DOHH2 (cell line): ENCODE data around the gene GSTT2.

Source experiments
- CTCF ChIP-seq: fragments of 200-600 bp; sonication (generic); IDR thresholded peaks from one replicate; pipeline ENCODE4 v1.5.1; 2014; ENCODE audit warnings: antibody characterized with exemption, mild to moderate bottlenecking, low read depth, low read length; ENCODE audit not compliant: poor library complexity, severe bottlenecking
- EZH2phosphoT487 ChIP-seq: fragments of 200-600 bp; sonication (generic); IDR thresholded peaks from 2 replicates; pipeline ENCODE4 v1.6.1; 2017; ENCODE audit warnings: borderline replicate concordance, mild to moderate bottlenecking, antibody characterized with exemption, low read length, moderate library complexity, mixed read lengths

- TF ChIP-seq CTCF (no peak), EZH2phosphoT487 (no peak)
Measured at GRCh38 chr22:23997092-23997491, 17.2 kb downstream of the GSTT2 start.
